ENCODE results near the gene C19orf53.

Gene C19orf53

DNA sequence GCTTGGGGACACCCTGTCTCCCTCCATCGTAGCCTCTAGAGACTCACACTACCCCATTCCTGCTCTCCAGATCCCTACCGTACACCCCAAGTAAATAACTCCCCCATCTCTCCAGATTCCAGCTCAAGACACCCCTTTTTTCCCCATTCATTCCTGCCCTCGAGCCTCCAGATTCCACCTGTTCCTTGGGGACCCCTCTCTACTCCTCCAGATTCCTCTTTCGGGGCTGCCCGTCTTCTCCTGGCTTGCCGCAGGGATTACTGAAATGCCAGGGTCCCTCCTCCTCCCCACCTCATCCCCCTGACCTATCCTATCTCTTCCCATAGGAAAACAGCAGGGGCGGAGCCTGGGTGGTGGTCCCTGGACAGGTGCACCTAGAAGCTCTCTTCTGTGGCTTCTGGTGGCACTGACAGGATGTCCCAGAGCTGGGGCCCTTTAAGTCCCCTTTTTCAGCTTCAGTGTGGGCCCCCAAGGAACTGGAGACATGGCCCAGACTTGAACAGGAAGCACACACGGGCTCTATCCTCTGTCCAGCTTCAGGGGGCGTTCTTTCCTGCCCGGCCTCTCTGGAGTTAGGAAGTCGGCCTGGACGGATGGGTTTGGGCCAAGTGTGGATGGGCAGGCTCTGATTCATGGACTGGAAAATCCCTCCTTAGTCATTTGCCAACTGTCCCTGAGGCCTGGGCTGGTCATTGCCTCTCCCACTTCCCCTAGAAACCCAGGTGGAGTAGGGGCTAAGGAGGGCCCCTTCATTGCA, 22.2 kb downstream of the C19orf53 start:
- DNase-seq = no peak

DNA sequence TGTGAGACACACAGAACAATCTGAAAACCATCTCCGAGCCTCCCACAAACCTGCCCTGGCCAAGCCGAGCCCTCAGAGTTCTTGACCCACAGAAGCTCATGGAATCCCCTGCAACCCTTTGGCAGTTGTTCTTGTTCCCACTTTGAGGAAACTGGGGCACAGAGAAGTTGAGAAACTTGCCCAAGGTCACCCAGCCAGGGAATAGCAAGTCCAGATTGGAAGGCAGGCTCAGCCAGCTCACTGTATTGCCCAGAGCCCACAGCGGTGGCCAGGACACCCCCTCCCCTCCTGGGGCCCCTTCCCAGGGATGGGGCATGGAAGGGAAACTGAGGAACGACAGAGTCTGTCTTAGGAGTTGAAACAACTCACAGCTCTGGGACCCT, 22.8 kb downstream of the C19orf53 start:
- no peak for DNase-seq

- DNase-seq = no peak
These were observed 23.6 kb downstream of the C19orf53 start for GRCh38 chr19:13797870-13798269.

DNA sequence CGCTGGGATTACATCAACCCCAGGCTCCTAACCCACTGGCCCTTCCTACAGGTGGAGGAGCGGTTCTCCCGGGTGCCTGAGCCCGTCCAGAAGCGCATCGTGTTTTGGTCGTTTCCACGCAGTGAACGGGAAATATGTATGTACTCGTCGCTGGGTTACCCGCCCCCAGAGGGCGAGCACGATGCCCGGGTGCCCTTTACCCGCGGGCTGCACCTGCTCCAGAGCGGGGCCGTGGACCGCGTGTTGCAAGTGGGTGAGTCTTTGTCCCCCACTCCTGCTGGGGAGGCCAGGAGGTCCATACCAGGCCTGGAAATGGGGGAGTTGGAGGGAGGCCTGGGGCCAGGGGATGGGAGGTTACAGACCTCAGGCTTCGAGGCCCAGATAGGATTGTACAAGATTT, 25.4 kb downstream of the C19orf53 start:
- no peak for DNase-seq

DNA sequence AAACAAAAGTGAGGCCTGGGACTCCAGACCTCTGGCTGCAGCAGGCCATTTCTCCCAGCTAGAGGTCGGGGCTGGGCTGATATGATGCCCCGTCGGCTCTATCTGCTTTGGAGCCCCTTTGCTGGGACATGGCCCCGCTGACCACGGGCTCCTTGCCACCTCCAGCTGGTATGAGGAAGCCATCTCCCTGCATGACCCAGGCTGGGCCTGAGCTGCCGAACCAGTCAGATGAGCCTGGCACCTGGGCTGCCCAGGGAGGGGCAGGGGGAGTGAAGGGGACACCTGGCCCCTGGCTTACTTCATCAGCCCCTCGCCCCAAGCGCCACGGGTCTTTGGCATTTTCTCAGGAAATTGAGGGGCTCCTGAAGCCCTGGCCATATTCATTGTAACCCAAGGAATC, 28.8 kb downstream of the C19orf53 start:
- no peak for DNase-seq

DNA sequence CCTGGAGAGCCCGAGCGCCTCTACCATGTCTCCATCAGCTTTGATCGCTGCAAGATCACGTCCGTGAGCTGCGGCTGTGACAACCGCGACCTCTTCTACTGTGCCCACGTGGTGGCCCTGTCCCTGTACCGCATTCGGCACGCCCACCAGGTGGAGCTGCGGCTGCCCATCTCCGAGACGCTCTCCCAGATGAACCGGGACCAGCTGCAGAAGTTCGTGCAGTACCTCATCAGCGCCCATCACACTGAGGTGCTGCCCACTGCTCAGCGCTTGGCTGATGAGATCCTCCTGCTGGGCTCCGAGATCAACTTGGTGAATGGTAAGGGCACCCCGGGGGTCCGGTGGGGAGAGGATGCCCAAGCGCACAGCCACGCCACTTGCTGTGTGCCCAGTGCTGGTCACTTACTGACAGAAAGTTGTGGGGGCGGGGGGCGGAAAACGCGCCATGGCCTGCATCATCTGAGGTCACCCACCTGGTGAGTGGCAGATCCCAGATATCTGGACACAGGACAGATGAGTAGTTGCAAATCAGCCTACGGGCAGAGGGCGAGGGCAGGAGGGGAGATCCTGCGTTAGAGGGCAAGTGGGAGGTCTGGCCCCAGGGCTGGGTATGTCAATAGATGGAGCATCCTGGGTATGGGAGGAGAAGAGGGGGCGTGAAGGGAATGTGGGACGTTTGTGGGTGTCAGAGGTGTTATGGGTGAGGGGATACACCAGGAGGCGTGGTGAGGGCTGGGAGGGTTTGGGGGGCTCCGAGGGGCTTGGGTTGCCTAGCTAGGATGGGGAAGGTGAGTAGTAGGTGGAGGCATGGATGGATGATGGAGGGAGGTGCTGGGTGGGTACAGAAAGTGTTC, 30.8 kb downstream of the C19orf53 start:
- no peak for DNase-seq

- no peak for DNase-seq
These were observed 32.5 kb downstream of the C19orf53 start for GRCh38 chr19:13806728-13807127.

DNA sequence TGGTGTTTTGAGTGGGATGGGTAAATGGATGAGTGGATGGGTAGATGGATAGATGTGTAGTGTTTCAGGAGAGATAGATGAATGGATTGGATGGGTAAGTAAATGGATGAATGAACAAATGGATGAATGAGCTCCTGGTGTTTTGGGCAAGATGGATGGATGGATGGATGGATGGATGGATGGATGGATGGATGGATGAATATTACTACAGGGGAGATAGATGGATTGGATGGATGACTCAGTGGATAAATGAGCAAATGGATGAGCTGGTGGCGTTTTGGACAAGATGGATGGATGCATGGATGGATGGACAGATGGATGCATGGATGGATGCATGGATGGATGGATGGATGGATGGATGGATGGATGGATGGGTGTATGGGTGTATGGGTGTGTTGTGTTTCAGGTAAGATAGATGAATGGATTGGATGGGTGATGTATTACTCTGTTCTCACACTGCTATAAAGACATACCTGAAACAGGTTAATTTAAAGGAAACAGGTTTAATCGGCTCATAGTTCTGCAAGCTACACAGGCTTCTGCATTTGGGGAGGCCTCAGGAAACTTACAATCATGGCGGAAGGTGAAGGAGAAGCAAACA, 33.3 kb downstream of the C19orf53 start:
- no peak for DNase-seq

DNA sequence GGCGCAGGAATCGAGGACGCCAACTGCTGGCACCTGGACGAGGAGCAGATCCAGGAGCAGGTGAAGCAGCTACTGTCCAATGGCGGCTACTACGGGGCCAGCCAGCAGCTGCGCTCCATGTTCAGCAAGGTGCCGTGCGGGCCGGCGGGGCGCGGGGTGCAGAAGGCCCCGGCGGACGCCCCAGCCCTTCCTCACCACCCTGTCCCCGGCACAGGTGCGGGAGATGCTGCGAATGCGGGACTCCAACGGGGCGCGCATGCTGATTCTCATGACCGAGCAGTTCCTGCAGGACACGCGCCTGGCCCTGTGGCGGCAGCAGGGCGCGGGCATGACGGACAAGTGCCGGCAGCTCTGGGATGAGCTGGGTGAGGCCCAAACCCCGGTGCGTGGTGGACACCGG, 34.6 kb downstream of the C19orf53 start:
- no peak for DNase-seq

DNA sequence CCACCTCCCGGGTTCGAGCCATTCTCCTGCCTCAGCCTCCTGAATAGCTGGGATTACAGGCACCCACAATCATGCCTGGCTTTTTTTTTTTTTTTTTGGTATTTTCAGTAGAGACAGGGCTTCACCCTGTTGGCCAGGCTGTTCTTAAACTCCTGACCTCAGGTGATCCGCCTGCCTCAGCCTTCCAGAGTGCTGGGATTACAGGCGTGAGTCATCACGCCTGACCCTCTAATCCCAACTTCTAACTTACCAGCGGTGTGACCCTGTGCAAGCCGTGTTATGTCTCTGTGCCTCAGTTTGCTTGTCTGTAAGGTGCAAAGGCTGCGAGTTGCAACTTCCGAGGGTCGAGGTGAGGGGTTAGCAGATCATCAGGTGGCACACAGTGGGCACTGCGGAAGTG, 38.3 kb downstream of the C19orf53 start:
- DNase-seq = no peak

- no peak for DNase-seq
These were observed 38.9 kb downstream of the C19orf53 start for GRCh38 chr19:13813147-13813546.

- no peak for DNase-seq
These were observed 40.3 kb downstream of the C19orf53 start for GRCh38 chr19:13814550-13814949.

GRCh38 chr19:13817018-13817614, 42.9 kb downstream of the C19orf53 start:
- DNase-seq = no peak

DNA sequence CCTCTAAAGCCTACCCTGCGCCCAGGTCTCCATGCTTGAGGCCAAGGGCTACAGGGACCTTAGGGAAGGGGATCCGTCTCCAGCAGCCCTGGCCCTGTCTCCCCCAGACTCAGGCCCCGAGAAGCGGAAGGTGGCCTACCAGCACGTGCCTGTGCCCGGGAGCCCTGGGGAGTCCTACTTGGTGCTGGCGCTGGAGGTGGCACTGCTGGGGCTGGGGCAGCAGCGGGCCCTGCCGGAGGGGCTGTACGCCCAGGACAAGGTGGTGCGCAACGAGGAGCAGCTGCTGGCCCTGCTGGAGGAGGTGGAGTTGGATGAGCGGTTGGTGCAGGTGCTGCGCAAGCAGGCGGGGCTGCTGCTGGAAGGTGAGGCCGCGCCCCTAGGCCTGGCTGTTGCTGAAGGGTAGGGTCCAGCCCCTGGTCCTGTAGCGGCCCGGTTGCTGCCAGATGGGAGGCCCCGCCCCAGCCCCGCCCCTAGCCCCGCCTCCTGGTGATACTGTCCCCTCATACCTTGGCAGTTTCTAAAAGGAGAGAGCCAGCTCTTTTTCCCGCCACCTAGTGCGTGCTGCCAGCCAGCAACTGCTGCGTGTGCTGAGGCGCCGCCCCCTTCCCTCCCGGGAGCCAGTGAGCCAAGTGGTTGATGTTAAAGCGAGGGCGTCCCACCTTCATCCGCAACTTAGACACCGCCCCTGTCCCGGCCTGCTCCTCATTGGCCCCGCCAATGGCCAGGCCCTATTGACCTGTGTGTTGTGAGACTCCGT, 43.5 kb downstream of the C19orf53 start:
- no peak for DNase-seq

GRCh38 chr19:13819238-13819637, 45.0 kb downstream of the C19orf53 start:
- no peak for DNase-seq

- DNase-seq = no peak
These were observed 47.0 kb downstream of the C19orf53 start for GRCh38 chr19:13821292-13821691.

DNA sequence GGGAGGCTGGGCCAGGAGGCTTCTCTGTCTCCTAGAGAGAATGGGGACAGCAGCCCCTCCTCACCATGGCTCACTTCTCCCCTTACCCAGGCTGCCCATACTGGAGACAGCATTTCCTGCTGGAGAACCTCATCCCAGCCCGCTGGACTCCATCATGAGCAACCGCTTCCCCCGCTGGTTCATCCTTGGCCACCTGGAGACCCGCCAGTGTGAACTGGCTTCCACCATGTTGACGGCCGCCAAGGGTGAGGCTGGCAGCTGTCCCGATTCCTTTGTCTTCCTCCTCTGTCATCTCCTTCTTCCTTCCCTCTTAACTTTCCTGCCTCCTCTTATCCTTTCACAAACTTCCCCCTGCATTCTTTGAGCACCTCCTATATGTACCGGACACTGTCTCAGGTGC, 49.0 kb downstream of the C19orf53 start:
- DNase-seq = no peak

DNA sequence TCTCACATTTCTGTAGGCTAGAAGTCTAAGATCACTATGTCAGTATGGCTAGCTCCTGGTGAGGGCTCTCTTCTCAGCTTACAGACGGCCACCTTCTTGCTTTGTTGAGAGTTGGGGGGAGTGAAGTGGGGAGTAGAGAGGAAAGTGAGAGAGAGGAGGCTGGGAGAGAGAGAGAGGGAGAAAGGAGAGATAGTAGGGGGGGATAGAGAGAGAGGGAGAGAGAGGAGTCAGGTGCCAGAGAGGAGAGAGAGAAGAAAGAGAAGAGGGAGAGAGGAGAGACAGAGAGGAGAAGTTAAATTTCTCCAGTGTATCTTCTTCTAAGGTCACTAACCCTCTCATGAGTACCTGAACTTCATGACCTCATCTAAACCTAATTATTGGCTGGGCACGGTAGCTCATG, 49.6 kb downstream of the C19orf53 start:
- DNase-seq = no peak

DNA sequence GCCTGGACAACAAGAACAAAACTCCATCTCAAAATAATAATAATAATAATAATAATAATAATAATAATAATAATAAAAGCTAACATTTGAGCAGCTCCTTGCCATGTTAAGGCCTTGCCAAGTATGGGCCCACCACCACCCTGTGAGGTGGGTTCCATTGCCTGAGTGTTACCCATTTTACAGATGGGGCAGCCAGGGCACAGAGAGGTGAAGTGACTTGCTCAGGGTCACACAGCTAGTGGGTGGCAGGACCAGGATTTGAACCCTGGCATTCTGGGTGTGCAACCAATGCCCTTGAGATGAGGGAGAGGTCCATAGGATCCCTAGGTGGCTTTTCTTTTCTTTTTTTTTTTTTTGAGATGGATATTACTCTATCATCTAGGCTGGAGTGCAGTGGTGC, 50.4 kb downstream of the C19orf53 start:
- no peak for DNase-seq

DNA sequence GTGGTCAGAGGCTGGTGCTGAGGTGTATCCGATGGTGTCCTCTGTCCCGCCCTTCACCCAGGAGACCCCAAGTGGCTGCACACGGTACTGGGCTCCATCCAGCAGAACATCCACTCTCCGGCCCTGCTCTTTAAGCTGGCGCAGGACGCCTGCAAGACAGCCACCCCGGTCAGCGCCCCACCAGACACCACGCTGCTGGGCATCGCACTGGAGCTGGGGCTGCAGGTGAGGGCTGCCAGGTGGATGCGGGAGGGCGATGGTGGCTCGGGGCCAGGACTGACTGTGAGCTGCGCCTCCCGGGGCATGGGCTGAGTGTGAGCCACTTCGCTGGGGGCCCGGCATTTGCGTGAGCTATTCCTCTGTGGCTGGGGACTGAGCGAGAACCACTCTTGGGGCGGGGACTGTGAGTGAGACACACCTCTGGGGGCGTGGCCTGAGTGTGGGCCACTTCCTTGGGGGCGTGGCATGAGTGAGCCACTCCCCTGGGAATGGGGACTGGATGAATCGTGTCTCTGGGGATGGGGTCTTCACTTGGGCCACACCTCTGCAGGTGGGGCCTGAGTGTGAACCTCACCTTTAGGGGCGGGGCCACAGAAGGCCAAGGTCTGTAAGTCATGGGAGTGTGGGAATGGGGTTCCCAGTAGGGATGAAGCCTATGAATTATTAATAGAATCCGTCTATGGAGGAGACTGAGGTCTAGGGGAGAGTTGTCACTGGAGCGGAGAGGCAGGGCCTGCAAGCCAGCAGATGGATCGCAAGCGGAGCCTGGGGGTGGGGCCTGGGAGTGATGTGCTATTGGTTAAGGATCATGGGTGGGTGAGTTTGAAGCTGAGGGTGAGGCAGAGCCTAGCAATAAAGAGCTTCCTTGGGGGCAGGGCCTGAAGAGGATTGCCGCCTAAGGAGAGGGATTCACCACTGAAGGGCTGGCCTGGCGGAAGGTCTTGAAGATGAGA, 51.5 kb downstream of the C19orf53 start:
- no peak for DNase-seq

DNA sequence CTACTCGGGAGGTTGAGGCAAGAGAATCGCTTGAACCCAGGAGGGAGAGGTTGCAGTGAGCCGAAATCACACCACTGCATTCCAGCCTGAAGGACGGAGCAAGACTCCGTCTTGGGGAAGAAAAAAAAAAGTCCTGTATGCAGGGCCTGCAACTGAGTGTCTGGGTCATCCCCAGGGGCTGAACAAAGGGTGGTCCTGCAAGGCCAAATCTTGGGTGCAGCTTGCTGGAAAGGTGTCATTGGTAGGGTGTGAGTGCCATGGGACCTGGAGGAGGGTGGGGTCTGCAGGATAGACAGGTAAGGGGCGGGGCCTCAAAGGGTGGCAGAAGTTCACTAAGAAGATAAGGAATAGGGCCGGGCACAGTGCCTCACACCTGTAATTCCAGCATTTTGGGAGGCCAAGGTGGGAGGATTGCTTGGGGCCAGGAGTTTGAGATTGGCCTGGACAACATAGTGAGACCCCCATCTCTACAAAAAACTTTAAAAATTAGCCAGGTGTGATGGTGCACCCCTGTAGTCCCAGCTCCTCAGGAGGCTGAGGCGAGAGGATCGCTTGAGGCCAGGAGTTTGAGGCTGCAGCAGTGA, 52.5 kb downstream of the C19orf53 start:
- DNase-seq = no peak

Data from NCI-H2171 treated with DMSO at 0.1 percent for 48 hours (cell line).